ENCODE measurements around the gene MATN3. TPM values are rescaled to one million over a fixed set of nuclear protein-coding genes. Genes with fewer than 3 reads are reported as not detected.
"Not testable (repeated sequence)": the region's sequence is repeated elsewhere in the genome, so short reads cannot be mapped to it uniquely, and the experiment has no call there.

Gene MATN3
- total RNA-seq, 1 experiment from 2014 or later = 1.0 TPM

DNA sequence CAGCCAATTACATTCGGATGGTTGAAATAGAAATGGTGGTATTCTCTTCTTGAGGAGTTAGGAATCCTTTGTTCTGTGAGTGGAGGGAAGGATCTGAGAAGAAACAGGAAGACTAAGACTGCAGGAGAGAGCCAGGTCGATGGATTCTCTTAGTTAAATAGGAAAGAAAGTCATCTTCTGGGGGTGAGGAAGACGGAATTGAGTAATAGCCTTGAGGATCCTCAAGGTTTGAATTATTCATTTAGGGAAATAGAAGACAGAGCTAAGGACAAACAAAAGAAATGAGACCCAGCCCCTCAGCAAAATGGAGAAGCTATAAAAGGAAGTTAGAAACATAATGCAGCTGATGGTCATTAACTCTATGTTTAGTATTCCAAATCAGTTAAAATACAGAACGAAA, 37.2 kb upstream of the MATN3 start:
- no peak for TF ChIP-seq EZH2 (IDR thresholded peaks at IDR 0.05; ENCODE audit: low read depth)
- TF ChIP-seq CTCF (conservative IDR thresholded peaks at IDR 0.05) = no peak
- BruUV-seq (replicated peaks) = TSS peak; percentile 43
- Histone ChIP-seq H3K4me3 (peak overlapping the region; percentile 85), H3F3A (ENCODE audit: insufficient read depth, low read depth) (peaks cover 19% of the 10 kb centered on the region), H3K27ac (peak overlapping the region; percentile 94), H3K79me2 (ENCODE audit: low read depth) (peaks cover 64% of the 10 kb centered on the region), H3K36me3 (ENCODE audit: low read depth) (0 out of 2 replicates have a peak, but pooled peaks cover 6% of the 10 kb centered on the region), H2AFZ (no peak overlapping the region), H3K4me2 (peak overlapping the region; percentile 98), H3K9me3 (ENCODE audit: insufficient read depth, low read depth) (no peaks in the 10 kb centered on the region), H3K9me2 (ENCODE audit: insufficient read depth) (no peaks in the 10 kb centered on the region), H3K4me1 (replicated peaks; ENCODE audit: insufficient read depth) (peaks cover 36% of the 10 kb centered on the region), H3K27me3 (ENCODE audit: insufficient read depth, low read depth) (no peaks in the 10 kb centered on the region), H4K20me1 (ENCODE audit: insufficient read depth) (peaks cover 38% of the 10 kb centered on the region)
- DNase-seq = no peak
- CTCF ChIA-PET = no interaction called here
- intact Hi-C loops (cut with micrococcal nuclease; ENCODE audit: unreplicated experiment) = loop anchor here (1.0 to 5.0 kb wide), 2 partner anchors 44 to 183 kb away; no protein-coding TSS in a partner anchor
- POLR2A ChIA-PET (ENCODE audit: unreplicated experiment) = no interaction called here

GRCh38 chr2:20048488-20049448, 36.3 kb upstream of the MATN3 start:
- ChIA-PET POLR2A (ENCODE audit: unreplicated experiment) (interaction anchor here (0.7 kb wide), 1 partner anchor 1305 kb away, joined by 7 read pairs; no protein-coding TSS in a partner anchor), CTCF (interaction anchor here (0.7 kb wide), 1 partner anchor 149 kb away, joined by 3 read pairs; no protein-coding TSS in a partner anchor)
- H3K9me3 ChIP-seq (ENCODE audit: insufficient read depth, low read depth) = no peaks in the 10 kb centered on the region
- H3K4me1 ChIP-seq (replicated peaks; ENCODE audit: insufficient read depth) = peaks cover 36% of the 10 kb centered on the region
- H3K79me2 ChIP-seq (ENCODE audit: low read depth) = peaks cover 73% of the 10 kb centered on the region
- H3K4me2 ChIP-seq = peak overlapping the region; percentile 98
- no peak overlapping the region for H2AFZ ChIP-seq
- peak overlapping the region; percentile 85 for H3K4me3 ChIP-seq
- TF ChIP-seq EZH2 (IDR thresholded peaks at IDR 0.05; ENCODE audit: low read depth) (no peak), CTCF (conservative IDR thresholded peaks at IDR 0.05) (no peak)
- no peaks in the 10 kb centered on the region for H3K9me2 ChIP-seq (ENCODE audit: insufficient read depth)
- intact Hi-C loops (cut with micrococcal nuclease; ENCODE audit: unreplicated experiment) = no loop called here
- H3K27me3 ChIP-seq (ENCODE audit: insufficient read depth, low read depth) = no peaks in the 10 kb centered on the region
- peak overlapping the region; percentile 94 for H3K27ac ChIP-seq
- peaks cover 42% of the 10 kb centered on the region for H4K20me1 ChIP-seq (ENCODE audit: insufficient read depth)
- DNase-seq = no peak
- peaks cover 21% of the 10 kb centered on the region for H3F3A ChIP-seq (ENCODE audit: insufficient read depth, low read depth)
- H3K36me3 ChIP-seq (ENCODE audit: low read depth) = 0 out of 2 replicates have a peak, but pooled peaks cover 6% of the 10 kb centered on the region
- BruUV-seq (replicated peaks) = no TSS peak

DNA sequence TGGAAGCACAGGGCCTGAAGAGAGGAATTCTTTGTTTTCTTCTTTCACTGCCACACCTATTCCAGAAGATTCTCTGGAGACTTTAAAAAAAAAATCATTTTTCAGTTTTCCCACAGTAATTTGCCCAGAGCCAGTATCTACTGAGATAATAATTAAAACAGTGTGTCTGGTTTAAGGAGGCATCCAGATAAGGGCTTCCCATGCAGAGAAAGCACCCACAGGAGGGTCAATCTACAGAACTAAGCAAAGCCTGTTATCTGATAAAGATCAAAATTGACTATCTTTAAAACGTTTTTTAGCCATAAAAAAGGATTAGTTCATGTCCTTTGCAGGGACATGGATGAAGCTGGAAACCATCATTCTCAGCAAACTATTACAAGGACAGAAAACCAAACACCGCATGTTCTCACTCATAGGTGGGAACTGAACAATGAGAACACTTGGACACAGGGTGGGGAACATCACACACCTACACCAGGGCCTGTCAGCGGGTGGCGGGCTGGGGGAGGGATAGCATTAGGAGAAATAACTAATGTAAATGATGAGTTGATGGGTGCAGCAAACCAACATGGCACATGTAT, 33.3 kb upstream of the MATN3 start:
- H3K9me2 ChIP-seq (ENCODE audit: insufficient read depth); POLR2A ChIA-PET (ENCODE audit: unreplicated experiment); H3K4me3 ChIP-seq; CTCF ChIA-PET; H3K27ac ChIP-seq; H3K27me3 ChIP-seq (ENCODE audit: insufficient read depth, low read depth); H3K36me3 ChIP-seq (ENCODE audit: low read depth); H3K9me3 ChIP-seq (ENCODE audit: insufficient read depth, low read depth); H2AFZ ChIP-seq; BruUV-seq (replicated peaks); intact Hi-C loops (cut with micrococcal nuclease; ENCODE audit: unreplicated experiment); H3K4me2 ChIP-seq; DNase-seq: not testable (repeated sequence)
- Histone ChIP-seq H3F3A (ENCODE audit: insufficient read depth, low read depth) (peaks cover 24% of the 10 kb centered on the region), H3K4me1 (replicated peaks; ENCODE audit: insufficient read depth) (peaks cover 39% of the 10 kb centered on the region), H3K79me2 (ENCODE audit: low read depth) (peaks cover 93% of the 10 kb centered on the region), H4K20me1 (ENCODE audit: insufficient read depth) (peaks cover 44% of the 10 kb centered on the region)
